Adipose tissue (tissue), 3 donors: ENCODE results near the gene PHPT1. TPM values are rescaled to one million over a fixed set of nuclear protein-coding genes. Genes with fewer than 3 reads are reported as not detected.

Experiments used
- H3K27ac ChIP-seq: one replicate; pipeline ENCODE4 v1.5.1; 2013; ENCODE audit warnings: low read depth, low read length
- WGBS, 3 donors: extraction: QIAGEN DNeasy Blood & Tissue Kit; methylation state at CpG; one replicate each; pipeline ENCODE4 v1.1.7; 2013; 5-methylcytosine and 5-hydroxymethylcytosine counted together
- polyA plus RNA-seq, 3 donors: library from polyadenylated mRNA; stranded (reverse); fragments of 200-250 nt; gene quantifications; one replicate each; pipeline ENCODE4 v1.2.3, GENCODE V29; 2013
- donor health status: healthy with polysubstance abuse.
- donor health status: Bipolar disorder and iron deficiency.
- donor health status: healthy.

The PHPT1 gene
- polyA plus RNA-seq, 3 donors = 141 to 146 (median 143) TPM

GRCh38 chr9:136854113-136854841, 5.1 kb downstream of the PHPT1 start:
- WGBS, 3 donors = 74 to 81% (median 79%) methylated on average over 28 to 30 of the region's 30 CpGs
- H3K27ac ChIP-seq = no peak overlapping the region

- H3K27ac ChIP-seq = no peak overlapping the region
- WGBS, 3 donors = 82 to 87% (median 86%) methylated on average over 22 to 23 of the region's 23 CpGs
Measured at GRCh38 chr9:136854842-136855460, 5.7 kb downstream of the PHPT1 start.

GRCh38 chr9:136855461-136856078, 6.4 kb downstream of the PHPT1 start:
- no peak overlapping the region for H3K27ac ChIP-seq
- WGBS, 3 donors = 74 to 81% (median 77%) methylated on average over 21 to 26 of the region's 26 CpGs

- H3K27ac ChIP-seq = no peak overlapping the region
- 42 to 75% (median 72%) methylated on average over 15 of the region's 15 CpGs for WGBS, 3 donors
Measured at GRCh38 chr9:136856079-136856476, 6.9 kb downstream of the PHPT1 start.

GRCh38 chr9:136856541-136857141, 7.4 kb downstream of the PHPT1 start:
- 74 to 81% (median 76%) methylated on average over 13 to 14 of the region's 14 CpGs for WGBS, 3 donors
- no peak overlapping the region for H3K27ac ChIP-seq

GRCh38 chr9:136857166-136857565, 8.0 kb downstream of the PHPT1 start:
- H3K27ac ChIP-seq = no peak overlapping the region
- WGBS, 3 donors = 73 to 91% (median 87%) methylated on average over 15 to 19 of the region's 19 CpGs

- no peak overlapping the region for H3K27ac ChIP-seq
- 51 to 88% (median 78%) methylated on average over 24 to 28 of the region's 29 CpGs for WGBS, 3 donors
Measured at GRCh38 chr9:136857581-136858412, 8.6 kb downstream of the PHPT1 start.

GRCh38 chr9:136858452-136858843, 9.2 kb downstream of the PHPT1 start:
- 83 to 92% (median 85%) methylated on average over 15 of the region's 15 CpGs for WGBS, 3 donors
- no peak overlapping the region for H3K27ac ChIP-seq

GRCh38 chr9:136858844-136859757, 9.9 kb downstream of the PHPT1 start:
- no peak overlapping the region for H3K27ac ChIP-seq
- WGBS, 3 donors = 45 to 72% (median 63%) methylated on average over 19 to 20 of the region's 20 CpGs

- WGBS, 3 donors = 81 to 92% (median 88%) methylated on average over 9 of the region's 9 CpGs
- H3K27ac ChIP-seq = no peak overlapping the region
Measured at GRCh38 chr9:136860529-136860928, 11.3 kb downstream of the PHPT1 start.

- 89 to 92% (median 92%) methylated on average over 22 of the region's 22 CpGs for WGBS, 3 donors
- H3K27ac ChIP-seq = no peak overlapping the region
Measured at GRCh38 chr9:136860933-136861873, 12.0 kb downstream of the PHPT1 start.

GRCh38 chr9:136861874-136862457, 12.8 kb downstream of the PHPT1 start:
- WGBS, 3 donors = 88 to 89% (median 89%) methylated on average over 26 of the region's 26 CpGs
- H3K27ac ChIP-seq = no peak overlapping the region

GRCh38 chr9:136862849-136863622, 13.8 kb downstream of the PHPT1 start:
- 87 to 95% (median 93%) methylated on average over 31 of the region's 31 CpGs for WGBS, 3 donors
- H3K27ac ChIP-seq = no peak overlapping the region

- WGBS, 3 donors = 83 to 89% (median 87%) methylated on average over 12 of the region's 12 CpGs
- no peak overlapping the region for H3K27ac ChIP-seq
Measured at GRCh38 chr9:136863623-136864273, 14.5 kb downstream of the PHPT1 start.
